Measurements from ENCODE around the gene TMED5.
"Not testable (repeated sequence)": the region's sequence is repeated elsewhere in the genome, so short reads cannot be mapped to it uniquely, and the experiment has no call there.

Gene TMED5

GRCh38 chr1:93172778-93173177, 7.4 kb downstream of the TMED5 start:
- H3K4me3 ChIP-seq (ENCODE audit: low read depth, low read length) = no peak overlapping the region
- TF ChIP-seq CTCF (IDR thresholded peaks at IDR 0.05; ENCODE audit: insufficient read depth, low read depth, low read length, missing control alignments) = no peak
- DNase-seq (ENCODE audit: low read depth) = no peak

GRCh38 chr1:93171549-93172034, 8.6 kb downstream of the TMED5 start:
- no peak for DNase-seq (ENCODE audit: low read depth)
- no peak overlapping the region for H3K4me3 ChIP-seq (ENCODE audit: low read depth, low read length)
- no peak for TF ChIP-seq CTCF (IDR thresholded peaks at IDR 0.05; ENCODE audit: insufficient read depth, low read depth, low read length, missing control alignments)

GRCh38 chr1:93170141-93170678, 10.0 kb downstream of the TMED5 start:
- H3K4me3 ChIP-seq (ENCODE audit: low read depth, low read length); DNase-seq (ENCODE audit: low read depth): not testable (repeated sequence)

- no peak overlapping the region for H3K4me3 ChIP-seq (ENCODE audit: low read depth, low read length)
- no peak for TF ChIP-seq CTCF (IDR thresholded peaks at IDR 0.05; ENCODE audit: insufficient read depth, low read depth, low read length, missing control alignments)
- no peak for DNase-seq (ENCODE audit: low read depth)
Measured at GRCh38 chr1:93167006-93167405, 13.2 kb downstream of the TMED5 start.

- not testable (repeated sequence) for DNase-seq (ENCODE audit: low read depth); H3K4me3 ChIP-seq (ENCODE audit: low read depth, low read length)
Measured at GRCh38 chr1:93165895-93166294, 14.3 kb downstream of the TMED5 start.

- H3K4me3 ChIP-seq (ENCODE audit: low read depth, low read length) = no peak overlapping the region
- DNase-seq (ENCODE audit: low read depth) = no peak
- no peak for TF ChIP-seq CTCF (IDR thresholded peaks at IDR 0.05; ENCODE audit: insufficient read depth, low read depth, low read length, missing control alignments)
Measured at GRCh38 chr1:93164816-93165215, 15.4 kb downstream of the TMED5 start.

- H3K4me3 ChIP-seq (ENCODE audit: low read depth, low read length); DNase-seq (ENCODE audit: low read depth): not testable (repeated sequence)
Measured at GRCh38 chr1:93163314-93163713, 16.9 kb downstream of the TMED5 start.

GRCh38 chr1:93159337-93159736, 20.9 kb downstream of the TMED5 start:
- no peak for TF ChIP-seq CTCF (IDR thresholded peaks at IDR 0.05; ENCODE audit: insufficient read depth, low read depth, low read length, missing control alignments)
- H3K4me3 ChIP-seq (ENCODE audit: low read depth, low read length) = no peak overlapping the region
- no peak for DNase-seq (ENCODE audit: low read depth)

GRCh38 chr1:93155335-93155734, 24.9 kb downstream of the TMED5 start:
- no peak for DNase-seq (ENCODE audit: low read depth)
- no peak overlapping the region for H3K4me3 ChIP-seq (ENCODE audit: low read depth, low read length)
- TF ChIP-seq CTCF (IDR thresholded peaks at IDR 0.05; ENCODE audit: insufficient read depth, low read depth, low read length, missing control alignments) = no peak
